GM23338 (cell line): Measurements from ENCODE around the gene METTL26.

Experiments used
- CREB1 ChIP-seq: fragments of 250-450 bp; sonication (Bioruptor Pico); IDR thresholded peaks from 2 replicates; pipeline ENCODE4 v1.5.0; 2020; ENCODE audit warnings: low read depth, mild to moderate bottlenecking, moderate library complexity
- EZH2 ChIP-seq: fragments of 200-600 bp; sonication (generic); IDR thresholded peaks from one replicate; pipeline ENCODE4 v1.8.0; 2017; ENCODE audit warnings: antibody characterized with exemption, mild to moderate bottlenecking, low read depth; ENCODE audit not compliant: unreplicated experiment
- EZH2phosphoT487 ChIP-seq: fragments of 200-600 bp; sonication (generic); IDR thresholded peaks from one replicate; pipeline ENCODE4 v1.8.1; 2018; ENCODE audit warnings: antibody characterized with exemption; ENCODE audit not compliant: unreplicated experiment
- JUNB ChIP-seq: IDR thresholded peaks from one replicate; pipeline ENCODE4 v1.6.1; 2016; ENCODE audit warnings: antibody characterized with exemption; ENCODE audit not compliant: unreplicated experiment
- NANOG ChIP-seq: IDR thresholded peaks from 2 replicates; pipeline ENCODE4 v1.6.1; 2016; ENCODE audit warnings: antibody characterized with exemption, borderline replicate concordance
- POLR2AphosphoS5 ChIP-seq: IDR thresholded peaks from 2 replicates; pipeline ENCODE4 v1.6.1; 2016; ENCODE audit warnings: antibody characterized with exemption, low read depth
- STAT1 ChIP-seq: IDR thresholded peaks from one replicate; pipeline ENCODE4 v1.6.1; 2016; ENCODE audit warnings: antibody characterized with exemption; ENCODE audit not compliant: unreplicated experiment
- ZNF114 ChIP-seq: fragments of 250-450 bp; sonication (Bioruptor Pico); IDR thresholded peaks from 2 replicates; pipeline ENCODE4 v1.5.0; 2020; ENCODE audit warnings: mild to moderate bottlenecking, moderate library complexity
- ZNF331 ChIP-seq: fragments of 250-450 bp; sonication (Bioruptor Pico); IDR thresholded peaks from 2 replicates; pipeline ENCODE4 v1.5.0; 2020; ENCODE audit warnings: low read depth, mild to moderate bottlenecking, moderate library complexity
- TF ChIP-seq, protein P1 (sequence below), 2 experiments: fragments of 200-600 bp in 1 of 2; sonication (generic) in 1 of 2; conservative IDR thresholded peaks; 2 replicates each; pipeline versions ENCODE4 v1.5.1 to v1.6.1; 2016 to 2017; ENCODE audit warnings: antibody characterized with exemption in 2 of 2, low read depth in 2 of 2, mild to moderate bottlenecking in 2 of 2, moderate library complexity in 1 of 2
- TF ChIP-seq, protein P2 (sequence below): IDR thresholded peaks from one replicate; pipeline ENCODE4 v1.6.1; 2018; ENCODE audit warnings: antibody characterized with exemption; ENCODE audit not compliant: unreplicated experiment
- TF ChIP-seq, protein P3 (sequence below): fragments of 250-450 bp; sonication (Bioruptor Pico); IDR thresholded peaks from 2 replicates; pipeline ENCODE4 v1.5.0; 2020; ENCODE audit warnings: mild to moderate bottlenecking, moderate library complexity
- TF ChIP-seq, protein P4 (sequence below): IDR thresholded peaks from 2 replicates; pipeline ENCODE4 v1.6.1; 2016; ENCODE audit warnings: antibody characterized with exemption

DNA sequence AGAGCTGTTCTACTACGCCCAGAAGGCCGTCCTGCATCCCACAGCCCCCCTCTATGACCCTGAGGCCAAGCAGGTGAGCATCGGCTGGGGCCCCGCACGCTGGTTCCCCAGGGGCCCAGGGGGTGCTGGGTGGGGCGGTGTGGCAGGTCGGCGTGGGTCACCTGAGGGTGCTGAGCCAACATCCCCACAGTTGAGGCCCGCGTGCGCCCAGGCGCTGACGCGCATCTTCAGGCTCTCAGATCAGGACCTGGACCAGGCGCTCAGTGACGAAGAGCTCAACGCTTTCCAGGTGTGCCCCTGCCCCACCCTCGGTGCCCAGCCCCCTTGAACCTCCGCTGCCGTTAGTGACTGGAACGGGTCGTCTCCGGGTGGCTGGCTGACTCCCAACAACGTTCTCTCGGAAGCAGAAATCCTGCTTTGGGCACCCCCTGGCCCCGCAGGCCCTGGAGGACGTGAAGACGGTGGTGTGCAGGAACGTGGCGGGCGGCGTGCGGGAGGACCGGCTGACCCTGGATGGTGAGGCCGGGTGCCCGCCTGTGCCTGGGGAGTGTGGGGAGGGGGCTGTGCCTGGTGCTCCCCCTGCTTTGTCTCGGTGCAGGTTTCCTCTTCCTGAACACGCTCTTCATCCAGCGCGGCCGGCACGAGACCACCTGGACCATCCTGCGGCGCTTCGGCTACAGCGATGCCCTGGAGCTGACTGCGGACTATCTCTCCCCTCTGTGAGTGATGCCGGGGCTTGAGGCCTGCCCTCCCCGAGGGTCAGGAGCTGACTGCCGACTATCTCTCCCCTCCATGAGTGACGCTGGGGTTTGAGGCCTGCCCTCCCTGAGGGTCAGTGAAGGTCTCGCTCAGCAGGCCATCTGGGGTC, 34.6 kb upstream of the METTL26 start:
- TF ChIP-seq, protein P1, sequence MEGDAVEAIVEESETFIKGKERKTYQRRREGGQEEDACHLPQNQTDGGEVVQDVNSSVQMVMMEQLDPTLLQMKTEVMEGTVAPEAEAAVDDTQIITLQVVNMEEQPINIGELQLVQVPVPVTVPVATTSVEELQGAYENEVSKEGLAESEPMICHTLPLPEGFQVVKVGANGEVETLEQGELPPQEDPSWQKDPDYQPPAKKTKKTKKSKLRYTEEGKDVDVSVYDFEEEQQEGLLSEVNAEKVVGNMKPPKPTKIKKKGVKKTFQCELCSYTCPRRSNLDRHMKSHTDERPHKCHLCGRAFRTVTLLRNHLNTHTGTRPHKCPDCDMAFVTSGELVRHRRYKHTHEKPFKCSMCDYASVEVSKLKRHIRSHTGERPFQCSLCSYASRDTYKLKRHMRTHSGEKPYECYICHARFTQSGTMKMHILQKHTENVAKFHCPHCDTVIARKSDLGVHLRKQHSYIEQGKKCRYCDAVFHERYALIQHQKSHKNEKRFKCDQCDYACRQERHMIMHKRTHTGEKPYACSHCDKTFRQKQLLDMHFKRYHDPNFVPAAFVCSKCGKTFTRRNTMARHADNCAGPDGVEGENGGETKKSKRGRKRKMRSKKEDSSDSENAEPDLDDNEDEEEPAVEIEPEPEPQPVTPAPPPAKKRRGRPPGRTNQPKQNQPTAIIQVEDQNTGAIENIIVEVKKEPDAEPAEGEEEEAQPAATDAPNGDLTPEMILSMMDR (conservative IDR thresholded peaks at IDR 0.05; ENCODE audit: low read depth in 2 of 2), result no peak
- TF ChIP-seq EZH2phosphoT487 (no peak), CREB1 (CRISPR knock-in tag) (no peak), EZH2 (no peak), NANOG (no peak), POLR2AphosphoS5 (no peak), STAT1 (no peak), ZNF114 (CRISPR knock-in tag) (no peak), ZNF331 (CRISPR knock-in tag) (no peak), JUNB (no peak)
- TF ChIP-seq, protein P2, sequence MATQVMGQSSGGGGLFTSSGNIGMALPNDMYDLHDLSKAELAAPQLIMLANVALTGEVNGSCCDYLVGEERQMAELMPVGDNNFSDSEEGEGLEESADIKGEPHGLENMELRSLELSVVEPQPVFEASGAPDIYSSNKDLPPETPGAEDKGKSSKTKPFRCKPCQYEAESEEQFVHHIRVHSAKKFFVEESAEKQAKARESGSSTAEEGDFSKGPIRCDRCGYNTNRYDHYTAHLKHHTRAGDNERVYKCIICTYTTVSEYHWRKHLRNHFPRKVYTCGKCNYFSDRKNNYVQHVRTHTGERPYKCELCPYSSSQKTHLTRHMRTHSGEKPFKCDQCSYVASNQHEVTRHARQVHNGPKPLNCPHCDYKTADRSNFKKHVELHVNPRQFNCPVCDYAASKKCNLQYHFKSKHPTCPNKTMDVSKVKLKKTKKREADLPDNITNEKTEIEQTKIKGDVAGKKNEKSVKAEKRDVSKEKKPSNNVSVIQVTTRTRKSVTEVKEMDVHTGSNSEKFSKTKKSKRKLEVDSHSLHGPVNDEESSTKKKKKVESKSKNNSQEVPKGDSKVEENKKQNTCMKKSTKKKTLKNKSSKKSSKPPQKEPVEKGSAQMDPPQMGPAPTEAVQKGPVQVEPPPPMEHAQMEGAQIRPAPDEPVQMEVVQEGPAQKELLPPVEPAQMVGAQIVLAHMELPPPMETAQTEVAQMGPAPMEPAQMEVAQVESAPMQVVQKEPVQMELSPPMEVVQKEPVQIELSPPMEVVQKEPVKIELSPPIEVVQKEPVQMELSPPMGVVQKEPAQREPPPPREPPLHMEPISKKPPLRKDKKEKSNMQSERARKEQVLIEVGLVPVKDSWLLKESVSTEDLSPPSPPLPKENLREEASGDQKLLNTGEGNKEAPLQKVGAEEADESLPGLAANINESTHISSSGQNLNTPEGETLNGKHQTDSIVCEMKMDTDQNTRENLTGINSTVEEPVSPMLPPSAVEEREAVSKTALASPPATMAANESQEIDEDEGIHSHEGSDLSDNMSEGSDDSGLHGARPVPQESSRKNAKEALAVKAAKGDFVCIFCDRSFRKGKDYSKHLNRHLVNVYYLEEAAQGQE, result no peak
- TF ChIP-seq, protein P3, sequence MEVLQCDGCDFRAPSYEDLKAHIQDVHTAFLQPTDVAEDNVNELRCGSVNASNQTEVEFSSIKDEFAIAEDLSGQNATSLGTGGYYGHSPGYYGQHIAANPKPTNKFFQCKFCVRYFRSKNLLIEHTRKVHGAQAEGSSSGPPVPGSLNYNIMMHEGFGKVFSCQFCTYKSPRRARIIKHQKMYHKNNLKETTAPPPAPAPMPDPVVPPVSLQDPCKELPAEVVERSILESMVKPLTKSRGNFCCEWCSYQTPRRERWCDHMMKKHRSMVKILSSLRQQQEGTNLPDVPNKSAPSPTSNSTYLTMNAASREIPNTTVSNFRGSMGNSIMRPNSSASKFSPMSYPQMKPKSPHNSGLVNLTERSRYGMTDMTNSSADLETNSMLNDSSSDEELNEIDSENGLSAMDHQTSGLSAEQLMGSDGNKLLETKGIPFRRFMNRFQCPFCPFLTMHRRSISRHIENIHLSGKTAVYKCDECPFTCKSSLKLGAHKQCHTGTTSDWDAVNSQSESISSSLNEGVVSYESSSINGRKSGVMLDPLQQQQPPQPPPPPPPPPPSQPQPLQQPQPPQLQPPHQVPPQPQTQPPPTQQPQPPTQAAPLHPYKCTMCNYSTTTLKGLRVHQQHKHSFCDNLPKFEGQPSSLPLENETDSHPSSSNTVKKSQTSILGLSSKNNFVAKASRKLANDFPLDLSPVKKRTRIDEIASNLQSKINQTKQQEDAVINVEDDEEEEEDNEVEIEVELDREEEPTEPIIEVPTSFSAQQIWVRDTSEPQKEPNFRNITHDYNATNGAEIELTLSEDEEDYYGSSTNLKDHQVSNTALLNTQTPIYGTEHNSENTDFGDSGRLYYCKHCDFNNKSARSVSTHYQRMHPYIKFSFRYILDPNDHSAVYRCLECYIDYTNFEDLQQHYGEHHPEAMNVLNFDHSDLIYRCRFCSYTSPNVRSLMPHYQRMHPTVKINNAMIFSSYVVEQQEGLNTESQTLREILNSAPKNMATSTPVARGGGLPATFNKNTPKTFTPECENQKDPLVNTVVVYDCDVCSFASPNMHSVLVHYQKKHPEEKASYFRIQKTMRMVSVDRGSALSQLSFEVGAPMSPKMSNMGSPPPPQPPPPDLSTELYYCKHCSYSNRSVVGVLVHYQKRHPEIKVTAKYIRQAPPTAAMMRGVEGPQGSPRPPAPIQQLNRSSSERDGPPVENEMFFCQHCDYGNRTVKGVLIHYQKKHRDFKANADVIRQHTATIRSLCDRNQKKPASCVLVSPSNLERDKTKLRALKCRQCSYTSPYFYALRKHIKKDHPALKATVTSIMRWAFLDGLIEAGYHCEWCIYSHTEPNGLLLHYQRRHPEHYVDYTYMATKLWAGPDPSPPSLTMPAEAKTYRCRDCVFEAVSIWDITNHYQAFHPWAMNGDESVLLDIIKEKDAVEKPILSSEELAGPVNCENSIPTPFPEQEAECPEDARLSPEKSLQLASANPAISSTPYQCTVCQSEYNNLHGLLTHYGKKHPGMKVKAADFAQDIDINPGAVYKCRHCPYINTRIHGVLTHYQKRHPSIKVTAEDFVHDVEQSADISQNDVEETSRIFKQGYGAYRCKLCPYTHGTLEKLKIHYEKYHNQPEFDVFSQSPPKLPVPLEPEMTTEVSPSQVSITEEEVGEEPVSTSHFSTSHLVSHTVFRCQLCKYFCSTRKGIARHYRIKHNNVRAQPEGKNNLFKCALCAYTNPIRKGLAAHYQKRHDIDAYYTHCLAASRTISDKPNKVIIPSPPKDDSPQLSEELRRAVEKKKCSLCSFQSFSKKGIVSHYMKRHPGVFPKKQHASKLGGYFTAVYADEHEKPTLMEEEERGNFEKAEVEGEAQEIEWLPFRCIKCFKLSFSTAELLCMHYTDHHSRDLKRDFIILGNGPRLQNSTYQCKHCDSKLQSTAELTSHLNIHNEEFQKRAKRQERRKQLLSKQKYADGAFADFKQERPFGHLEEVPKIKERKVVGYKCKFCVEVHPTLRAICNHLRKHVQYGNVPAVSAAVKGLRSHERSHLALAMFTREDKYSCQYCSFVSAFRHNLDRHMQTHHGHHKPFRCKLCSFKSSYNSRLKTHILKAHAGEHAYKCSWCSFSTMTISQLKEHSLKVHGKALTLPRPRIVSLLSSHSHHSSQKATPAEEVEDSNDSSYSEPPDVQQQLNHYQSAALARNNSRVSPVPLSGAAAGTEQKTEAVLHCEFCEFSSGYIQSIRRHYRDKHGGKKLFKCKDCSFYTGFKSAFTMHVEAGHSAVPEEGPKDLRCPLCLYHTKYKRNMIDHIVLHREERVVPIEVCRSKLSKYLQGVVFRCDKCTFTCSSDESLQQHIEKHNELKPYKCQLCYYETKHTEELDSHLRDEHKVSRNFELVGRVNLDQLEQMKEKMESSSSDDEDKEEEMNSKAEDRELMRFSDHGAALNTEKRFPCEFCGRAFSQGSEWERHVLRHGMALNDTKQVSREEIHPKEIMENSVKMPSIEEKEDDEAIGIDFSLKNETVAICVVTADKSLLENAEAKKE (CRISPR knock-in tag), result no peak
- TF ChIP-seq, protein P4, sequence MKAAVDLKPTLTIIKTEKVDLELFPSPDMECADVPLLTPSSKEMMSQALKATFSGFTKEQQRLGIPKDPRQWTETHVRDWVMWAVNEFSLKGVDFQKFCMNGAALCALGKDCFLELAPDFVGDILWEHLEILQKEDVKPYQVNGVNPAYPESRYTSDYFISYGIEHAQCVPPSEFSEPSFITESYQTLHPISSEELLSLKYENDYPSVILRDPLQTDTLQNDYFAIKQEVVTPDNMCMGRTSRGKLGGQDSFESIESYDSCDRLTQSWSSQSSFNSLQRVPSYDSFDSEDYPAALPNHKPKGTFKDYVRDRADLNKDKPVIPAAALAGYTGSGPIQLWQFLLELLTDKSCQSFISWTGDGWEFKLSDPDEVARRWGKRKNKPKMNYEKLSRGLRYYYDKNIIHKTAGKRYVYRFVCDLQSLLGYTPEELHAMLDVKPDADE, result no peak
